ENCODE data around the gene TNFSF8. TPM values are rescaled to one million over a fixed set of nuclear protein-coding genes. Genes with fewer than 3 reads are reported as not detected.

The TNFSF8 gene
- total and polyA plus RNA-seq, 2 of the 8 experiments (the other 6 are each of a cell fraction or from before 2014, with no cell fraction given): not detected

GRCh38 chr9:114894609-114895433 lies 35.6 kb downstream of the TNFSF8 start:
- H3K9ac ChIP-seq (replicated peaks in 1 of 4; ENCODE audit: extremely low read depth in 1 of 4, low read depth in 3 of 4, low read length in 3 of 4): no peak overlapping the region
- ChIA-PET CTCF (ENCODE audit: partially characterized antibody) (interaction anchor here (0.8 to 1.8 kb wide), 4 partner anchors 16 to 214 kb away, joined by 3 to 4 read pairs (median 4); no protein-coding TSS in a partner anchor), POLR2A (ENCODE audit: partially characterized antibody) (no interaction called here)
- FAIRE-seq: no peak
- H2AFZ ChIP-seq (ENCODE audit: low read length): peak overlapping the region; percentile 31
- H2BK15ac ChIP-seq (ENCODE audit: low read length): no peak overlapping the region
- H3K4me3 ChIP-seq (ENCODE audit: extremely low read depth in 1 of 4, insufficient read depth in 2 of 4, low read depth in 3 of 4, low read length in 4 of 4): no peak overlapping the region
- no peaks in the 10 kb centered on the region for H3K9me3 ChIP-seq (ENCODE audit: insufficient read depth in 2 of 2, low read depth in 1 of 2, low read length in 1 of 2)
- peak overlapping the region in 1 of 2 experiments; percentile 21; a peak in 1 of 4 replicates for H3K4me2 ChIP-seq (ENCODE audit: insufficient read depth in 1 of 2, low read depth in 2 of 2, low read length in 2 of 2)
- WGBS, 2 experiments (ENCODE audit: extremely low coverage in 1 of 2, insufficient coverage in 1 of 2, insufficient read length in 1 of 2, insufficient replicate concordance in 2 of 2, low coverage in 1 of 2, low lambda C conversion rate in 2 of 2, missing lambda C conversion rate in 1 of 2): 82% methylated on average over 7 of the region's 7 CpGs; no CpG with 5 or more reads in 1 of the 2 experiments
- H3K79me2 ChIP-seq (ENCODE audit: control insufficient read depth in 1 of 2, insufficient read depth in 2 of 2, low read length in 2 of 2): no peaks in the 10 kb centered on the region
- no peak overlapping the region for H3K14ac ChIP-seq (ENCODE audit: insufficient read length)
- H3K79me1 ChIP-seq (ENCODE audit: low read depth, low read length): no peaks in the 10 kb centered on the region
- no peaks in the 10 kb centered on the region for H3K27me3 ChIP-seq (replicated peaks in 1 of 4; ENCODE audit: control insufficient read depth in 3 of 4, extremely low read depth in 1 of 4, insufficient read depth in 3 of 4, low read length in 3 of 4)
- H2BK120ac ChIP-seq (replicated peaks; ENCODE audit: low read depth, low read length): no peak overlapping the region
- DNase-seq (ENCODE audit: low read depth in 1 of 2, low spot score in 2 of 2): peak in 1 of 2 experiments; percentile 44
- H4K5ac ChIP-seq (ENCODE audit: insufficient read length, low read depth, low read length): no peak overlapping the region
- H3K56ac ChIP-seq (replicated peaks; ENCODE audit: insufficient read length, low read depth, low read length): no peak overlapping the region
- peak overlapping the region; percentile 28; the same call in 1 of the 2 replicates for H2BK12ac ChIP-seq (ENCODE audit: low read depth, low read length)
- H3K27ac ChIP-seq (ENCODE audit: low read depth, low read length): no peak overlapping the region
- no peak overlapping the region for H2BK20ac ChIP-seq (ENCODE audit: low read length)
- H4K8ac ChIP-seq (ENCODE audit: extremely low read depth, insufficient read depth, low read length): no peak overlapping the region
- H3K4me1 ChIP-seq (replicated peaks in 1 of 4; ENCODE audit: control insufficient read depth in 3 of 4, insufficient read depth in 4 of 4, low read length in 3 of 4): peaks cover 0 to 2% (median 0%) of the 10 kb centered on the region in 4 experiments; a peak in 1 of 7 replicates
- H4K91ac ChIP-seq (replicated peaks; ENCODE audit: insufficient read length, low read length): no peak overlapping the region
- H4K20me1 ChIP-seq (replicated peaks in 1 of 2; ENCODE audit: control insufficient read depth in 1 of 2, insufficient read depth in 2 of 2, low read length in 2 of 2): no peaks in the 10 kb centered on the region
- no peak overlapping the region for H3K23ac ChIP-seq (ENCODE audit: insufficient read length)
- H3K18ac ChIP-seq (ENCODE audit: extremely low read depth, low read length): no peak overlapping the region
- 0 out of 2 replicates have a peak overlapping the region, but pooled peaks have one; percentile 35 for H2BK5ac ChIP-seq (ENCODE audit: low read depth, low read length)
- no peak overlapping the region for H2AK5ac ChIP-seq (ENCODE audit: low read depth, low read length)
- no peak overlapping the region for H3K4ac ChIP-seq (replicated peaks; ENCODE audit: insufficient read length, low read depth, low read length)
- H3K36me3 ChIP-seq (ENCODE audit: control insufficient read depth in 2 of 4, insufficient read depth in 4 of 4, low read length in 3 of 4): no peaks in the 10 kb centered on the region
- no peaks in the 10 kb centered on the region for H3K23me2 ChIP-seq (ENCODE audit: low read depth, low read length)
- TF ChIP-seq HDAC6 (IDR thresholded peaks at IDR 0.05; ENCODE audit: low read depth, low read length) (no peak), ASH2L (IDR thresholded peaks at IDR 0.05; ENCODE audit: low read length) (no peak)

All from H1 (cell line).